GM19238 (cell line): ENCODE measurements around the gene CD200R1L.

Experiments
- DNase-seq: peaks from one replicate; pipeline ENCODE4 v3.0.0; 2011; ENCODE audit warnings: low spot score; ENCODE audit not compliant: insufficient read length

CD200R1L gene

DNA sequence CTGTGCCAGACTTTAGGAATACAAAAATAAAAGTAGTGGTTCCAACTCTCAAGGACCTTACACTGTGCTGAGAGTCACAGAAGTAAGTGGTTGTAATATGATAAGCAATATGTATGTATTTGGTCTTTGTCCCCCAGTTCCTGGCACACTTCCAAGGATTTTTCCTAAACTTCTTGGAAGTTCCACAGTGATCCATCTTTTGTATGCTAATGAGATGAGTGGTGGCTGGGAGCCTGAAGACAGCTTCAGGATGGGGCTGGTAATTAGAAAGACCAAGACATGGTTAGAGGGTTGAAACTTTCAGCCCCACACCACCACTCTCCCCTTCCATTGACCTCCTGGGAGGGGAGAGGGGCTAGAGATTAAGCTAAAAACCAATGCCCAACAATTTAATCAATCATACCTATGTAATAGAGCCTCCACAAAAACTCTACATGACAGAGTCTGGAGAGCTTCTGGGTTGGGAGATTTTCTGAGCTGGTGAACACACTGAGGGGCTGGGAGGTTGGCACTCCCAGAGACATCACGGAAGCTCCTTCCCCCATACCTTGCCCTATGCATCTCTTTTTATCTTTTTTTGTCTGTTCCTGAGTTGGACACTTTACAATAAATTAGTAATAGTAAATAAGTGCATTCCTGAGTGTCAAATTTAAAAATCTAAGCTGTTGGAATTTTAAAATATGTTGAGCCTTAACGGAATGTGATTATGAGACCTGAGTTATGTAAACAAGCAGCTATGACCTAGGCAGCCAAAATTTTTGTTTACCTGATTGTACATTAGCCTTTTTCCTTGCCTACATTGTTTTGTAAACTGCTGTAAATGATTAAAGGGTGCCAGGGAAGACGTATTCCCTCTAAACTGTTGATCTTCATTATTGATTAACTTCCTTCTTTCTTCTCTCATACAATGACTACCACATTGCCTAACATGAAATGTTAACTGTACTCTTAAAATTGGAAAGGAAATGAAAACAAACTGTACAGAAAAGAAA, 24.3 kb downstream of the CD200R1L start:
- DNase-seq = no peak

DNA sequence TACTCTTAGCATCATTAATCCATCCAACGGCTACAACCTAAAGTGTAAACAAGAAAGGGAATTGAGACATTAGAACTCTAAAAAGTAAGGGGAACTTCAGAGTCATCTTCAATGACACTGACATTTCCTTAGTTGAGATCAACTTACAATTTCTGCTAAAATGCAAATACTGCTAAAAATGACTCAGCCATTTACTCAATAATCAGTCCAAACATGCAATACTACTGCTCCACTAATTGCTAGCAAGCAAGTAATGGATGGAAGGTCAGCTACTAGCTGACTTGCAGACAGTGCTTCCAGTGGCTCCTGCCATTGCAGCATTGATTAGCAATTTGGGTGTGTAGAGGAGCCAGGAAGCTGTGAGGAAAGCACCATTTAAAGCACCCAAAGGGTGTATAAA, 28.4 kb downstream of the CD200R1L start:
- DNase-seq = no peak

DNA sequence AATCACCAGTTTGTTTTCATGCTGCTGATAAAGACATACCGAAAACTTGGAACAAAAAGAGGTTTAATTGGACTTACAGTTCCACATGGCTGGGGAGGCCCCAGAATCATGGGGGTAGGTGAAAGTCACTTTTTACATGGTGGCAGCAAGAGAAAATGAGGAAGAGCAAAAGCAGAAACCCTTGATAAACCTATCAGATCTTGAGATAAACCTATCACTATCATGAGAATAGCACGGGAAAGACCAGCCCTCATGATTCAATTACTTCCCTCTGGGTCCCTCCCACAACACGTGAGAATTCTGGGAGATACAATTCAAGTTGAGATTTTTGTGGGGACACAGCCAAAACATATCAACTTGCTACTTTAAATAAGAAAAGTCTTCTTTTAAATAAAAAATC, 28.9 kb downstream of the CD200R1L start:
- no peak for DNase-seq

DNA sequence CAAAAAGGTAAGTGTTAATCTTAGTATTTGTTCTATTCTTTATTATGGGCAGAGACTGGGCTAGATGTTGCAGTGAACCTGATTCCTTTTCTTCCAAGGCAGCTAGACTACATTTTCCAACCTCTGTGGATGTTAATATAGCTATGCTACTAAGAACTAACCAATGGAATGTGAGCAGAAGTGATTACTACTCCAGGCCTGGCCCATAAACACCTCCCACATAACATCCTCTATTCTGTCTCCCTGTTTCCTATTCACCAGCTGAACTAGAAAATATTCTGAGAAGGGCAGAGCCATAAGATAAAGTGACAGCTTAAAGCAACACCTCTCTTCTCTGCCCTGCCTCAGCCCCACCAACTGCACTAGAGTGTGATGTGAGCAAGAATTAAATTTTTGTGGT, 29.4 kb downstream of the CD200R1L start:
- no peak for DNase-seq

DNA sequence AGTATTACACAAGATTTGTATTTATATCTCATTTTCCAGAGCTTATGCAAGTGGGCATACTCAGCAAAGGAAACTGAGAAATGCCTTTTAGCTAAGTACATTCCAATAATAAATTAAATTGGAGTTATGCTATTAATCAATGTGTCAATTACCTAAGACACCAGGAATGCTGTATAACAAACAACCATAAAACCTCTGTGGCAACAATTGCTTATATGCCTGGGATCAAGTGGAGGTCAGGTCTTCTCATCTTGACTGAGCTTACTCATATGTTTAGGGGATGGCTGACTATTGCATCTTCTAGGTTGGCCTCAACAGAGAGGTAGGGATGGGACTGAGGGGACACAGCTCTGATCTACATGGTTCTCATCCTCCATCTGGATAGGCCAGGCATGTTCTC, 30.7 kb downstream of the CD200R1L start:
- DNase-seq = no peak

DNA sequence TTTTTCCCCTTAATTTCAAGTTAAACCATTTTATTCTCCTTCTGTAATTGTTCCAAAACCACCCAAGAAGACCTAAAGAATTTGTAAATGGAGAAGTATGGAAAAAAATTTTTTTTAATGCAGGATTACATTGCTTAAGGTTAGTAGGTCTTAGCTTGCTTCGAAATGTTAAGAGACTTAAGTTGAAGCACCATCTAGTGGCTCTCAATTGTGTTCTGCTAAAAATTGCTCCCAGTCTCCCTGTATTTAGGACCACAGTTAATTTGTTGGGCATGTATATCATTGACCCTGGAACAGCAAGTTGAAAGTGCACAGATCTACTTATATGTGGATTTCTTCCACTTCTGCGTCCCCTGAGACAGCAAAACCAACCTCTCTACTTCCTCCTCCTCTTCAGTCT, 32.4 kb downstream of the CD200R1L start:
- DNase-seq = no peak

DNA sequence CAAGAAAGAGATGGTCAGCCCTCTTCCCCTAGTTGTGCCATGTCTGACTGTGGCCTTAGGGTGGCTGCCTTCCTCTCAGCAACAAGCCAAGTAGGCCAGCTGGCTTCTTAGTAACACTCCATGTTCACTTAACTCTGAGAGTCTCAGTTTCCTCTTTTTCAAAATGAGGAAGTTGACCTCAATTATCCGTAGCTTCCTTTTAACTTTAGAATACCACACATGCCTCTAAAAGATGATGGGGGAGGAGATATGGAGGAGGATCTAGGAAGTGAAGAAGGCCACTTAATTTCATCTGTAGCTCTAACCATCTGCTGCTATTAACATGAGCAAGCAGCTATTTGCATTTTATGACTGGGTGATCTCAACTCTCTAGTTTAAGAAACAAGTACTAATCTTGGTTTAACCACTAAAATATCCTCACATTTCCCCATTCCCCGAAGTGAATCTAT, 32.9 kb downstream of the CD200R1L start:
- DNase-seq = peak; percentile 26

DNA sequence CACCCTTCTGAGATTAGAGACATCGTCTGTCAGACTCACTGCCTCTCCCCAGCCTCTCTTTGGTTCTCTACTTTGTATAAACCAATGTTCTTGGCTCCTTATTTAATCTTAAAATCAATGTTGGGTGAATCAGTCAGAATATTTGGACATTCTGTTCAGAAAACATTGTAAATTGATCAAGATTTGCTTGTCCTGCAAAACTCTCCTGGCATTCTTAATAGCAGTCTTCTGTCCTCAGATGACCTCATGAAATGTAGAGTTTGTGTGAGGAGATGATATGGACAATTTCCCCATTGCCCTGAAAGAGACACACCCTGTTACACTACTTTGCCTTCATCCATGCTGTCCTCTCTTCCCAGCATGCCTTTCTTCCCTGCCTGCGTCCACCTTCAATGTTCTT, 33.6 kb downstream of the CD200R1L start:
- DNase-seq = no peak

DNA sequence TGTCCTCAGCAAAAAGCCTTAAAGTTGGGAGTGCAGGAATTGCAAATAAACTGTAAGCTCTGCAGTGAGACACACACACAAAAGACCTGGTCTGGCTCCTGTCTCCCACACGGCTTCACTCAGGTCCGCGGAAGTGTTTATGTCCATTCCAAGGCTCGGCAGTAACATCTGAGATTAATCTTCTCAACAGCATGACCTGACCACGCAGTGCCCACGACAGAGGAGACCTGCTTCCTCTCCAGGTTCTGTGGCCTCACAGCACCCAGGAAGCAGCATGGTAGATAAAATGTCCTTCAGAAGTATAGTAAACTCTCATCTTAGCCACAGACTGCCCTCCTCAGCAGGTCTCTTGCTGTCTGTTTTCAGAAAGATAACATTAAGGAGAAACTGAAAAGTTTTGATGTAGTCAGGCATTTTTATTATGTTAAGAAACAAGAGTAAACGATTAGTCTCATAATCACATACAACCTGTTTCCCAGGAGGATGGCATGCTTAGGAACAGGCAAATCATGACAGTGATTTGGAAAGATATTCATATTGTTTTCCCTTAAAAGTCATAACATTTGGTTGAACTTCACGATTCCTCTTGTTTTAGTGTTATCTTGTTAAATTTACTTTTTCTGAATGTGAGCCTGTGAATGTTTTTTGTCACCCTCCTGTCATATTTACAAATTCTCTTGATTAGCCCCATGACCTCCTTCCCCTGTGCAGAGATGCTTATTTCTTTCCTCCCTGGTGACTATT, 34.6 kb downstream of the CD200R1L start:
- no peak for DNase-seq

DNA sequence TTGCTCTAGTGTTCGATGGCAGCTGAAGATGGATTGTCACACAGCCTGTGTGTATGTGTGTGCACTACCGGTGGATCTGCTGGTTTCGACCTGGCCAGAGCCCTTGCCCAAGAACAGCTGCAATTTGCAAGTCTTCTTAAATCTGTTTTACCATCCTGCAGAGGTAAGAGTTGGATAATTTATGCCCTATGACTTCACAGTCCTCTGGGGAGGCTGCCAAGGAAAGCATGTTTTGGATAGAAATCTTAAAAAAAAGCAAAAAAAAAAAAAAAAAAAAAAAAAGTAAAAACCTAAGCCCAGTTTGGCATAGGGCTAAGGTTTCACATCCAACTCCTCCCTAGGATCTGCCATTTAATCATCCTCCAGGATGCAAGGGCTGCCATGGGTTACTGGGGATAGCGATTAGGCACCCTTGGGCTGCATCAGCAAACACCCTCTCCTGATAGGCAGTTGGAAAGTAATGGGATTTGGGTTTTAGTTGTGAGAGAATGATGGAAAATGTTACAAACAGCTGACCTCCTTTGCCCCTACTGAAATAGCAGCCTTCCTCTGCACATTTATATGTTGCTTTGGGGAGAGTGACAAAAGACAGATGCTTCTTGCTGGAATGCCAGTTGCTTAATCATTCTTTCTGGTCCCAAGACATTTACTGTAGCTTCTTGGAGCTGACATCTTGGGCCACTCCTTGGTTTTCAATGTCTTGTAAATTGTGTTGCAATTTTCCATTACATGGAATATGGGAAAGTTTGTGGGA, 35.4 kb downstream of the CD200R1L start:
- no peak for DNase-seq

DNA sequence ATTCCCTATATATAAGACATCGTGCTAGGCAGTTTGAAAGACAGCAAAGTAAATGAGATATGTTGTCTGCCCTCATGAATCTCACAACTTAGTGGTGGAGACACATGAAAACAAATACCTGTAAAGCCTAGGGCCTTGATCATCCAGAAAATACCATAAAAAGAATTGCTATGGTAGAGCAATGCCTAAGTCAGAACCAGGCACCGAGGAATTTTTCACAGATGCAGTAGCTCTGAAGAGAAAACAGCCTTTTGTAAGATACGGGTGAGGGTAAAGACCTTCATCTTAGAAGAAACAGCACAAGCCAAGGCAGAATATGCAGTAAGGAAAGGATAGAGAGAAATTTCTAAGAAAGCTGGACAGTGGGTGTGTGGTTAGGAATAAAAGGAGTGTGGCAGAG, 36.1 kb downstream of the CD200R1L start:
- DNase-seq = no peak

DNA sequence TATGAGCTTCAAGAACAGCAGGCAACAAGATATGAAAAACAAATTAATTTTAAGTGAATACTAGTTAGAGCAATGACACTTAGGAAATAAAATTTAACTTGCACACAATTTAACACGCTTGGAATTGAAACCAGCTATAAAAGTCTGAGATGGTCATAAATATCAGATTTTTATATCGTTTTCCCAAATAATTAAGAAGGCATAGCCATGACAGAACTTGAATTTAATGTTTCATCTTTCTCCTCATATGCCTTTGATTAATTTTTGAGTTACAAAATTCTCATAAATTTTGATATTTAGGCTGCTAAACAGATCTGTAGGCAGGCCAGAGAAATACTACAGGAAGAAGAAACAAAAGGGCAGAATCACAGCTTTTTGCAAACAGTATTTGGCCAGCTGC, 38.5 kb downstream of the CD200R1L start:
- no peak for DNase-seq

DNA sequence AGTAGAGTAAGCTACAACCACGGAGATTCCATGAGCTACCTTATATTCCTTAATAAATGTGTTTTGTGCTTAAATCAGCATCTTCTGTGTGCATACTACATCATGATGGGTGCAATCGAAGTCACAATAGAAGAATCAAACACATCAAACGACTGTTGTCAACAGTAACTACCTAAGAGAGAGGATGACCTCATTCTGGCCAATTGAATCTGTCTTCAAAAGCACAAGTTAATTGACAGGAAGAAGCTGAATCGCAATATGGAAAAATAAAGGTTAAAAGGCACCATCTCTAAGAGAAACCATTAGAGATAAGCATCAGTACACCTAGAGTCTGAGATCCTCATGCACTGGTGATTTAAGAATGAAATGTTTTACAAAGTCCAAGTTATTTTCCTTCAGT, 39.0 kb downstream of the CD200R1L start:
- DNase-seq = no peak

DNA sequence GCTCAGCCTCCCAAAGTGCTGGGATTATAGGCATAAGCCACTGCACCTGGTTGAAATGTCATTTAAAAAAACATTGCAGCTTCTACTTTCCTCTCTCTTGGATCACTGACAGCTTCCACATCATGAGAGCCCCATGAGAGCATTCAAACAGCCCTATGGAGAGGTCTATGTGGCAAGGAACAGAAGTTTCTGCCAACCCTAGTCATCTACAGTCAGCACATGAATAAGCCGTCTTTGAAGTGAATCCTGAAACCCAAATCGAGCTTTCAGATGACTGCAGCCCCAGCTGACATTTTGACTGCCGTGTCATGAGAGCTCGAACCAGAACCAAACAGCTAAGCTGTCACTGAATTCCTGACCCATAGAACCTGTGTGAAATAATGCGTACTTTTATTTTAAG, 39.8 kb downstream of the CD200R1L start:
- DNase-seq = no peak

DNA sequence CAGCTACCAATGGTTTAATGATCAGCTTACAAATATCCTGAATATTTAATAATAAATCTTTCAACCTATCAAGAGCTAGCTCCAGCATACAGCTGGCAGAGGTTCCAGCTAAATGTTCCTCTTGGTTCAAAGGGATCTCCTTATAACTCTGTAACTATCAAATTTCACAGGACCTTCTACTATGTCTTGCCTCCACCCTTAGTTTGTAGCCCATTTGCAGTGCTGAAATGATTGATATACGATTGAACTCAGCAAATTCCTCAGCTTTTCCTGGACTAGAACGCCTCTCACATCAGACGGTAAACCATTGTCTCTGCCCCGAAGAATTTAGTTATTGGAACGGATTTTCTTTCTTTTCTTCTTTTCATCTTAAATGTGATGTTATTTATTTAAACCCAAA, 41.5 kb downstream of the CD200R1L start:
- no peak for DNase-seq

DNA sequence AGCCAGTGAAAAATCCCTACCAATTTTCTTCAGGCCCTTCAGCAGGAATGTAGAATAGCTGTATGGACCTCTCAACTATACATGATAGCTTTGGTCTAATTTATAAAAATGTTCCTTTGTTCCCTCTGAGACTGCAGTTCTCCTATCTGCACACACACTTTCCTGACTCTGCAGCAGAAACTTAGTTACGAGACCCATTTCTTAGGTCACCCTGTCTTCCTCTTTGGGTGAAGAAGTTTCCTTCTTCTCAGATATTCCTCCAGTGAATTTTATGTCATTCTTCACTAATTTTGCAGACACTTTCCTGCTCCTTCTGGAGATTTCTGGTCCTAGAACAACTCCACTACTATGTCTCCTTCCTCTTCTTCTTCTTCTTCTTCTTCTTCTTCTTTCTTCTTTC, 42.6 kb downstream of the CD200R1L start:
- DNase-seq = no peak

DNA sequence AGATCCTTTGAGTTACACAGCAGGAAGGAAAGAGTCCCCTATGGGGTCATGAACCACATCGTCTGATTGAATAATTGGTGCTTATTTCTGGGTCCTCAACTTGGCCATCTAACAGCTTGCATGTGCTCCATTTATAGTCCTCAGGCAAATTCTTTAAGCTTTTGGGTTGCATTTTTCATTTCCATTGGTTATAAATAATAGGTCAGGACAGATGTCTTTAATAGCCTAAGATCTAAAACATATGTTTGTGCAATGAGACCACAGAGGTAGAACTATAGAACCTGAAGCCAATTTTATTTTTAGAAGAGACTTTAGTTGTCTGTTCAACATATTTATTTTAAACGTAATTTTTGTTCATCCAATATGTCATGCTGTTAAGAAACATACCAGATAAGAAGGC, 43.2 kb downstream of the CD200R1L start:
- DNase-seq = no peak

DNA sequence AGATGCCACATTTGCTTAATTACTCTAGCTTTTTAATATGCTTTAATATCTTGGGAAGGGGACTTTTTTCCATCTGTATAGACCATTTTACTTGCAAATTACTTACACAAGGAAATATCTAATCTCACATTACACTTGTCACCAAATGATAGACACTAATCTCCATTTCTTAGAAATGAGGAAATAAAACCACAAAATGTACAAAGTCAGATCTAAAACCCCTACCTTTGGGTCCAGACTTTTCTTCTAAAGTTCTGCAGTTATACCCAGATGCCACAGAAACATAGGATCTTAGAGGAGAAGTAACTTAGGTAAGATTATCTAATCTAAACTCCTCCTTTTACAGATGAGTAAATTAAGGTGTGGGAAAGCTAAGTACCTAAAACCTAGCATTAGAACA, 44.3 kb downstream of the CD200R1L start:
- DNase-seq = no peak

DNA sequence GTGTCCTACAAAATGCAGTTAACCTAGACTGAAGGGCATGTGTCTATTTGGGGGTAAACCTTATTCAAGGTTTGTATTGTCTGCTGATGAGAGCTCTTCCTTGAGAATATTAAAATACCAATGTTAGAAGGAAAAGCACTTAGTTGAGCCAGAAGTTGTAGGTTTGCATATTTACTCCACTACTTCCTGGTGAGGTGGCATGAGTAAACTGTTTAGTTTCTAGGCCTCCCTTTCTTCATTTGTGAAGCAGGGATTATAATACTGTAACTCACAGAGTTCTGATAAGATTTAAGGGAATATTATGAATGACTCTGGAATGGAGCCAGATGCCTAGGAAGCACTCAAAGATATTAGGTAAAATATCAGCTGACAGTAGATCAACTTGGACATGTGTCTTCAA, 46.7 kb downstream of the CD200R1L start:
- DNase-seq = no peak

DNA sequence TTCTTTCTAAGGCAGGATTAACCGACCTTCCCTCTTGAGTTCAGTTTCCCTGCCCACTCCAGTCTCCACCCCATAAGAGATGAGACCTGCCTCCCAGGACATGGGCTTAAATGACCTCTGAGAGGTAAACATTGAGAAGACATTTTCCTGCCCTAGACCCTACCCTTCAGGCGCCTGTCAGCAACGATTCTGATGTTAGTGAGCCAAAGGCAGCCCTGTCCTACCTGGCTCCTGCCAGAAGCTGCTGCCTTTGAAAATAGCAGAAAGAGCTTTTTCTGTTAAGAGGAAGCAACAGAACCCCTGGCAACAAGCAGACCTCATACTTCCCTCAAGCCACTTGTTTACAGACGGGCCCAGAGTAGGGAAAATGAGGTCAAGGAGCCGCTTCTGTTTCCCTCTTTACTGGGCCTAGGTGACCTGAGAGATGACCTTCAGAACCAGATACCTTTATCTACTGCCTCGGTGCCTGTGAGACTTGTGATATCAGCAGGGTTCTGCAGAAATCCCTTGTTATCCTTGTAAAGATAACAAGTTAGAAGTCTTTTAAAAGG, 52.0 kb downstream of the CD200R1L start:
- DNase-seq = no peak

DNA sequence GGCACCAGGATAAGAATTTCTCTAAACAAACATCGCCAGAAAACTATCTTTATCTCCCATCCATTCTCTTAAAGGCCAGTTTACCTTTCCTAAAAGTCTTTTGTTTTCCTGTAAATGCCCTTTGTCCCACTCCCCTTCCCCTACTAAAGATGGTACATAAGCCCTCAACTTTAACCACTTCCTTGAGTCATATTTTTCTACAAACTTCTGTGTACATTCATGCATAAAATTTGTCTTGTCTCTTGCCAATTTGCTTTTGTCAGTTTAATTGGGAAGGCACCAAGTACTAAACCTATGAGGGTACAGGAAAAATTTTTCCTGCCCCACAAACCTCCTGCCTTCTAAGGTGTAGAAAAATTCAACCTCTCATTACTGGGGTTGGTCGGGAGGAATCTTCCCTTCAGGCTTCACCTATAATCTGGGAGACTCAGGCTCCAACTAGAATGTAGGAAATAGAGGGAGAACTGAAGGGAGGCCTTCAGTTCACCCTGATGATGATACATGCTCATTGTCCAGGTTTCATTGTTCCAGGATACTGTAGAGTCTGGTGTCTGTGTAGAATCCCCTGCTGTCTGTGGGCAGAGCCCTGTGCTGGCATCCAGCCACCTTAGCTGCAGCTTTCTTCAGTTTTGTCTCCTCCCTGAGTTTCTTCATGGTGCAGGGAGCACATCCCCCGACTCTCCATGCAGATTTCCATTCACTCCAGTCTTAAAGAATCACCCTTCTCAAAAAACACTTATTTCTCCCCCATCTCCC, 53.2 kb downstream of the CD200R1L start:
- no peak for DNase-seq
